Measurements from ENCODE around the gene SLC44A3. TPM values are rescaled to one million over a fixed set of nuclear protein-coding genes. Genes with fewer than 3 reads are reported as not detected.

The SLC44A3 gene
- total and polyA plus RNA-seq, 10 donors: 0.28 to 4.0 (median 0.95) TPM

GRCh38 chr1:94888201-94888600 lies 68.0 kb downstream of the SLC44A3 start:
- TF ChIP-seq CTCF (IDR thresholded peaks at IDR 0.05 in 8 of 11, conservative IDR thresholded peaks at IDR 0.05 in 3 of 11): no peak
- TF ChIP-seq POLR2A (IDR thresholded peaks at IDR 0.05): no peak
- no peak for TF ChIP-seq POLR2AphosphoS5 (IDR thresholded peaks at IDR 0.05)
- no peak for DNase-seq
- no peaks in the 10 kb centered on the region for H3K36me3 ChIP-seq
- H3K4me3 ChIP-seq: no peak overlapping the region
- H3K9me3 ChIP-seq: no peaks in the 10 kb centered on the region
- no peaks in the 10 kb centered on the region for H3K27me3 ChIP-seq (replicated peaks in 1 of 7)
- 83 to 93% (median 86%) methylated on average over 3 of the region's 3 CpGs for WGBS, 5 donors
- H3K27ac ChIP-seq: no peak overlapping the region
- peaks cover 0 to 8% (median 6%) of the 10 kb centered on the region in 6 donors for H3K4me1 ChIP-seq
- intact Hi-C loops (cut with DNase I; ENCODE audit: low total_unique reads): no loop called here

GRCh38 chr1:94892604-94893254 lies 72.6 kb downstream of the SLC44A3 start:
- no peak overlapping the region for H3K4me3 ChIP-seq
- no peaks in the 10 kb centered on the region for H3K27me3 ChIP-seq (replicated peaks in 1 of 7)
- H3K27ac ChIP-seq: no peak overlapping the region
- H3K4me1 ChIP-seq: no peaks in the 10 kb centered on the region
- 79 to 98% (median 96%) methylated on average over 4 of the region's 4 CpGs for WGBS, 5 donors
- no peak for DNase-seq
- intact Hi-C loops (cut with DNase I; ENCODE audit: low total_unique reads): no loop called here
- H3K9me3 ChIP-seq: no peaks in the 10 kb centered on the region
- TF ChIP-seq CTCF (IDR thresholded peaks at IDR 0.05 in 8 of 11, conservative IDR thresholded peaks at IDR 0.05 in 3 of 11) (no peak), POLR2A (IDR thresholded peaks at IDR 0.05) (no peak), POLR2AphosphoS5 (IDR thresholded peaks at IDR 0.05) (no peak)
- peaks cover 0 to 27% (median 7%) of the 10 kb centered on the region in 6 donors for H3K36me3 ChIP-seq

- intact Hi-C loops (cut with DNase I; ENCODE audit: low total_unique reads): no loop called here
- 66 to 97% (median 92%) methylated on average over 4 of the region's 4 CpGs for WGBS, 5 donors
Observed at GRCh38 chr1:94894630-94895029, 74.5 kb downstream of the SLC44A3 start.

More at GRCh38 chr1:94894630-94895029, 74.5 kb downstream of the SLC44A3 start:
- TF ChIP-seq POLR2AphosphoS5 (IDR thresholded peaks at IDR 0.05): no peak
- TF ChIP-seq CTCF (IDR thresholded peaks at IDR 0.05 in 8 of 11, conservative IDR thresholded peaks at IDR 0.05 in 3 of 11): no peak
- TF ChIP-seq POLR2A (IDR thresholded peaks at IDR 0.05): no peak
- no peak overlapping the region for H3K27ac ChIP-seq
- no peaks in the 10 kb centered on the region for H3K4me1 ChIP-seq
- no peaks in the 10 kb centered on the region for H3K27me3 ChIP-seq (replicated peaks in 1 of 7)
- H3K4me3 ChIP-seq: no peak overlapping the region
- no peaks in the 10 kb centered on the region for H3K9me3 ChIP-seq
- peaks cover 0 to 45% (median 9%) of the 10 kb centered on the region in 6 donors for H3K36me3 ChIP-seq
- no peak for DNase-seq

Measured in spleen (tissue), 11 donors.